Measurements from ENCODE around the gene PCK1.

Gene PCK1

DNA sequence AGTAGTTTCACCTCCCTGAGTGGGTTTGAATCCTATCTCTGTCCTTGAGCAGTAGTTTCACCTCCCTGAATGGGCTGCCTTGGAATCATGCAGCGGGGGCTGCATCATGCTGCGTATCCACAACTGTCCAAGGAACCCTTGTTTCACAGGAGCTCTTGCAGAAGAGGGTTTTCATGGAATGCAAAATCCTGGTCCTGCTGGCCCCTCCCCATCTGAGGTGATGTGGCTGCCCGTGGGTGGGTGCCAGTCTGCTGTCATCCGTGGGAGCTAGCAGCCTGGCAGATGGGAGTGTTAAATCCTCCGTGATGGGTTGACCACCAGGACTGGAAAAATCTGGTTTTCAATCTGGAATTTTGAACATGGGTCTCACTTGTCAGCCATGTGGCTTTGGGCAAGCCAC lies 37.6 kb downstream of the PCK1 start:
- no peak overlapping the region for H4K8ac ChIP-seq (ENCODE audit: low read length)
- H3K79me1 ChIP-seq (replicated peaks; ENCODE audit: low read length, poor library complexity, severe bottlenecking), result no peaks in the 10 kb centered on the region
- no peaks in the 10 kb centered on the region for H3K36me3 ChIP-seq (ENCODE audit: control insufficient read depth in 1 of 2, insufficient read depth in 2 of 2, low read depth in 1 of 2, low read length in 2 of 2)
- H3K27ac ChIP-seq (ENCODE audit: low read length, poor library complexity, severe bottlenecking), result no peak overlapping the region
- no peak overlapping the region for H2BK15ac ChIP-seq (ENCODE audit: low read depth, poor library complexity, severe bottlenecking)
- no peak for DNase-seq
- no peak overlapping the region for H3K9ac ChIP-seq (ENCODE audit: low read length)
- no peak overlapping the region for H2BK120ac ChIP-seq (ENCODE audit: low read depth, low read length)
- WGBS, result 79% methylated on average over 5 of the region's 5 CpGs
- H2AK5ac ChIP-seq (ENCODE audit: low read length, severe bottlenecking), result no peak overlapping the region
- H3K23ac ChIP-seq (ENCODE audit: low read length in 2 of 2), result no peak overlapping the region
- no peaks in the 10 kb centered on the region for H3K9me3 ChIP-seq (ENCODE audit: control insufficient read depth, low read length)
- no peak overlapping the region for H3K18ac ChIP-seq (ENCODE audit: low read depth in 1 of 2, low read length in 2 of 2)
- H4K91ac ChIP-seq (ENCODE audit: low read length), result no peak overlapping the region
- H3K14ac ChIP-seq (ENCODE audit: low read length in 2 of 2), result no peak overlapping the region
- no peak overlapping the region for H2BK12ac ChIP-seq (ENCODE audit: low read length in 2 of 2)
- peaks cover 37 to 40% of the 10 kb centered on the region in 2 experiments for H3K27me3 ChIP-seq (ENCODE audit: control insufficient read depth in 1 of 2, insufficient read depth in 1 of 2, low read length in 2 of 2)
- H2AFZ ChIP-seq (ENCODE audit: low read depth, low read length), result no peak overlapping the region
- H3K4me1 ChIP-seq (ENCODE audit: control insufficient read depth, insufficient read depth, low read depth, low read length), result peaks cover 4% of the 10 kb centered on the region
- no peak overlapping the region for H2BK5ac ChIP-seq (ENCODE audit: low read depth, low read length, poor library complexity, severe bottlenecking)
- H3K4ac ChIP-seq (ENCODE audit: low read depth in 1 of 2, low read length in 2 of 2), result no peak overlapping the region
- no peak overlapping the region for H3K4me3 ChIP-seq (ENCODE audit: insufficient read depth in 1 of 2, low read depth in 1 of 2, low read length in 2 of 2)
- H3K4me2 ChIP-seq (ENCODE audit: low read length, poor library complexity, severe bottlenecking), result no peak overlapping the region

DNA sequence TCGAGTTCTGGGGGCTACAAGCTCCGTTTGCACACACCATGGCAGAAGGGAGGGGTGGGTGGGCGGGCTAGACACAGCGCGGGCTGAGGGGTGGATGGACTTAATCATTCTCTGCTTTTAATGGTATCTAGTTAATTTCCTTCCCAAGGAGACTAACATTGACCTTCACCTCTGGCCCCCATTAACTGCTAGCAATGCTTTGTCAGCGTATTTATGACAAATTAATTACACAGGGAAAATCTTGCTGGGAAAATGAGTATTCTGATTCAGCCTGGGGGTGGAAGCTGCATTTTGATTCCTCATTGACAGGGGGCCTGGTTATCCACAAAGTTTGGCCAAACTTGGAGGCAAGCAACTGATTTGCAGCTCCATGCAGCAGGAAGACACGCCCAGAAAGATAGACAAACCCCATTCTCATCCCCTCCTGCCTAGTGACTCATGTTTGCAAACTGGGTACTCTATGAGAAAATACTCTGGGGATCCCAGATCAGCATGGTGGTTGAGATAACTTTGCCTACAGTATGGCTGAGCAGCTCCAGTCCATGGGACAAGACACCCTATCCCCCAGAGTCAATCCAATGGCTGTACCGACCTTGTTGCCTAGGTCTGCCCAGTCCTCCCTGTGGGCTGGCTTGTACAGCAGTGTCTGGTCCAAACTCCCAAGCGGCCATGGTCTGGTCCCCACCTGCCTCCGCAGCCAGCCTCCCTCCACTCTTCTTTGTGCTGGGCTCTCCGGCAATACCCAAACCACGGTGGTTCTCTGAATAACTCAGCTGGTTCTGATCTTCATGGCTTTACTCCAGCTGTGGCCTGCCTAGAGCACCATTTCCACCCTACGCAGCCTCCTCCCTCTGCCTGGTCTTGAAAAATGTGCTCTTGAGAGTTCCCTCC lies 39.7 kb downstream of the PCK1 start:
- Histone ChIP-seq H2BK120ac (ENCODE audit: low read depth, low read length) (no peak overlapping the region), H3K14ac (ENCODE audit: low read length in 2 of 2) (no peak overlapping the region), H2AK5ac (ENCODE audit: low read length, severe bottlenecking) (no peak overlapping the region), H3K79me1 (replicated peaks; ENCODE audit: low read length, poor library complexity, severe bottlenecking) (no peaks in the 10 kb centered on the region), H3K4me3 (ENCODE audit: insufficient read depth in 1 of 2, low read depth in 1 of 2, low read length in 2 of 2) (no peak overlapping the region), H2BK5ac (ENCODE audit: low read depth, low read length, poor library complexity, severe bottlenecking) (no peak overlapping the region), H2BK15ac (ENCODE audit: low read depth, poor library complexity, severe bottlenecking) (no peak overlapping the region), H3K36me3 (ENCODE audit: control insufficient read depth in 1 of 2, insufficient read depth in 2 of 2, low read depth in 1 of 2, low read length in 2 of 2) (no peaks in the 10 kb centered on the region), H3K9me3 (ENCODE audit: control insufficient read depth, low read length) (no peaks in the 10 kb centered on the region), H2AFZ (ENCODE audit: low read depth, low read length) (no peak overlapping the region), H4K91ac (ENCODE audit: low read length) (no peak overlapping the region), H4K8ac (ENCODE audit: low read length) (no peak overlapping the region), H3K4ac (ENCODE audit: low read depth in 1 of 2, low read length in 2 of 2) (no peak overlapping the region), H3K23ac (ENCODE audit: low read length in 2 of 2) (no peak overlapping the region), H2BK12ac (ENCODE audit: low read length in 2 of 2) (no peak overlapping the region), H3K27me3 (ENCODE audit: control insufficient read depth in 1 of 2, insufficient read depth in 1 of 2, low read length in 2 of 2) (peaks cover 35 to 37% of the 10 kb centered on the region in 2 experiments), H3K4me1 (ENCODE audit: control insufficient read depth, insufficient read depth, low read depth, low read length) (peaks cover 4% of the 10 kb centered on the region), H3K18ac (ENCODE audit: low read depth in 1 of 2, low read length in 2 of 2) (no peak overlapping the region), H3K27ac (ENCODE audit: low read length, poor library complexity, severe bottlenecking) (no peak overlapping the region), H3K4me2 (ENCODE audit: low read length, poor library complexity, severe bottlenecking) (no peak overlapping the region), H3K9ac (ENCODE audit: low read length) (no peak overlapping the region)
- DNase-seq, result no peak
- 85% methylated on average over 10 of the region's 13 CpGs for WGBS

DNA sequence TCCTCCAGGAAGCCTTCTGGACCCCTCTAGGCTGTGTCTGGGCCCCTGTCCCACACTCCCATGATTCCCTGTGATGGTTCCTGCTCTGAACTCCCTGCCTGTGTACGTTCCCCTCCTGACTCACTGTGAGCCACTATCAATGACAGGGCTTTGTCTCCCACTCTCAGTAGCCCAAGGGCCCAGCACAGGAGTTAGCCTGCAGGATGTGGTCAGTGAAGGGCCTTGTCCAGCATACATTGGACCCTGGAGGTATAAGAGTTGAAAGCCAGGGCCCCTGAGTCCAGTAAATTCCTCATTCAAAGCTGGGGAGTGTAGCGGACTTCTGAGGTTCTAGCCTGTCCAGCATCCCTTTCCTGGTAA lies 40.3 kb downstream of the PCK1 start:
- H3K27me3 ChIP-seq (ENCODE audit: control insufficient read depth in 1 of 2, insufficient read depth in 1 of 2, low read length in 2 of 2), result peaks cover 38 to 39% of the 10 kb centered on the region in 2 experiments
- H3K9ac ChIP-seq (ENCODE audit: low read length), result no peak overlapping the region
- no peak overlapping the region for H3K4ac ChIP-seq (ENCODE audit: low read depth in 1 of 2, low read length in 2 of 2)
- H3K14ac ChIP-seq (ENCODE audit: low read length in 2 of 2), result no peak overlapping the region
- H3K18ac ChIP-seq (ENCODE audit: low read depth in 1 of 2, low read length in 2 of 2), result no peak overlapping the region
- peaks cover 4% of the 10 kb centered on the region for H3K4me1 ChIP-seq (ENCODE audit: control insufficient read depth, insufficient read depth, low read depth, low read length)
- H2AK5ac ChIP-seq (ENCODE audit: low read length, severe bottlenecking), result no peak overlapping the region
- H3K79me1 ChIP-seq (replicated peaks; ENCODE audit: low read length, poor library complexity, severe bottlenecking), result no peaks in the 10 kb centered on the region
- no peaks in the 10 kb centered on the region for H3K36me3 ChIP-seq (ENCODE audit: control insufficient read depth in 1 of 2, insufficient read depth in 2 of 2, low read depth in 1 of 2, low read length in 2 of 2)
- no peak overlapping the region for H4K91ac ChIP-seq (ENCODE audit: low read length)
- DNase-seq, result no peak
- 93% methylated on average over 2 of the region's 2 CpGs for WGBS
- no peak overlapping the region for H2AFZ ChIP-seq (ENCODE audit: low read depth, low read length)
- no peak overlapping the region for H3K4me3 ChIP-seq (ENCODE audit: insufficient read depth in 1 of 2, low read depth in 1 of 2, low read length in 2 of 2)
- no peak overlapping the region for H3K27ac ChIP-seq (ENCODE audit: low read length, poor library complexity, severe bottlenecking)
- H3K9me3 ChIP-seq (ENCODE audit: control insufficient read depth, low read length), result no peaks in the 10 kb centered on the region
- no peak overlapping the region for H3K4me2 ChIP-seq (ENCODE audit: low read length, poor library complexity, severe bottlenecking)
- H2BK15ac ChIP-seq (ENCODE audit: low read depth, poor library complexity, severe bottlenecking), result no peak overlapping the region
- no peak overlapping the region for H2BK12ac ChIP-seq (ENCODE audit: low read length in 2 of 2)
- H2BK120ac ChIP-seq (ENCODE audit: low read depth, low read length), result no peak overlapping the region
- H4K8ac ChIP-seq (ENCODE audit: low read length), result no peak overlapping the region
- no peak overlapping the region for H2BK5ac ChIP-seq (ENCODE audit: low read depth, low read length, poor library complexity, severe bottlenecking)
- H3K23ac ChIP-seq (ENCODE audit: low read length in 2 of 2), result no peak overlapping the region

DNA sequence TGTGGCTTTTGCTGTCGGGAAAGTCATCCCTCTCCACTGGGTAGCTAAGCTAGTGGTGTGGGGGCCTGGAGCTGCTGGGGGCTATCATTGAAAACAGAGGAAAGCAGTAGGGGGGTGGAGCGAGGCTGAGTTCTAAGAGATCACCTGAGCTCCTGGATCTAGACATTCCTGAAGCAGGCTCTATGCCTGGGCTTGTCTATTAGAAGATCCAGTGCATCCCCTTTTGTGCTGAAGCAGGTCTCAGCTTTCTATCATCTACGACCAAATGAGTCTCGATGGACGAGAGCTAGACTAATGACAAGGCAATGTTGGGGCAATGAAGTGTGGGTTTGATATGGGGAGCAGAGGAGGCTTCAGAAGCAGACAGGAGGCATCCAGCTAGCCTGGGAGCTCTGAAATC lies 40.8 kb downstream of the PCK1 start:
- H3K23ac ChIP-seq (ENCODE audit: low read length in 2 of 2), result no peak overlapping the region
- H3K79me1 ChIP-seq (replicated peaks; ENCODE audit: low read length, poor library complexity, severe bottlenecking), result no peaks in the 10 kb centered on the region
- no peak overlapping the region for H4K8ac ChIP-seq (ENCODE audit: low read length)
- no peak overlapping the region for H2AK5ac ChIP-seq (ENCODE audit: low read length, severe bottlenecking)
- no peak for DNase-seq
- no peaks in the 10 kb centered on the region for H3K36me3 ChIP-seq (ENCODE audit: control insufficient read depth in 1 of 2, insufficient read depth in 2 of 2, low read depth in 1 of 2, low read length in 2 of 2)
- H4K91ac ChIP-seq (ENCODE audit: low read length), result no peak overlapping the region
- H2BK15ac ChIP-seq (ENCODE audit: low read depth, poor library complexity, severe bottlenecking), result no peak overlapping the region
- no peaks in the 10 kb centered on the region for H3K9me3 ChIP-seq (ENCODE audit: control insufficient read depth, low read length)
- H2BK5ac ChIP-seq (ENCODE audit: low read depth, low read length, poor library complexity, severe bottlenecking), result no peak overlapping the region
- H3K4ac ChIP-seq (ENCODE audit: low read depth in 1 of 2, low read length in 2 of 2), result no peak overlapping the region
- no peak overlapping the region for H3K14ac ChIP-seq (ENCODE audit: low read length in 2 of 2)
- no peak overlapping the region for H3K4me3 ChIP-seq (ENCODE audit: insufficient read depth in 1 of 2, low read depth in 1 of 2, low read length in 2 of 2)
- H3K4me2 ChIP-seq (ENCODE audit: low read length, poor library complexity, severe bottlenecking), result no peak overlapping the region
- no peak overlapping the region for H2BK120ac ChIP-seq (ENCODE audit: low read depth, low read length)
- H2BK12ac ChIP-seq (ENCODE audit: low read length in 2 of 2), result no peak overlapping the region
- H3K9ac ChIP-seq (ENCODE audit: low read length), result no peak overlapping the region
- H2AFZ ChIP-seq (ENCODE audit: low read depth, low read length), result no peak overlapping the region
- WGBS, result 62% methylated on average over 5 of the region's 5 CpGs
- H3K18ac ChIP-seq (ENCODE audit: low read depth in 1 of 2, low read length in 2 of 2), result no peak overlapping the region
- H3K4me1 ChIP-seq (ENCODE audit: control insufficient read depth, insufficient read depth, low read depth, low read length), result peaks cover 4% of the 10 kb centered on the region
- H3K27ac ChIP-seq (ENCODE audit: low read length, poor library complexity, severe bottlenecking), result no peak overlapping the region
- H3K27me3 ChIP-seq (ENCODE audit: control insufficient read depth in 1 of 2, insufficient read depth in 1 of 2, low read length in 2 of 2), result peaks cover 43 to 45% of the 10 kb centered on the region in 2 experiments

Measured in mesenchymal stem cell (in vitro differentiated cells and primary cell).